Stomach (tissue), 9 donors: ENCODE data around the gene ART4. TPM values are rescaled to one million over a fixed set of nuclear protein-coding genes. Genes with fewer than 3 reads are reported as not detected.
A peak's percentile ranks its signal among the peaks of the same experiment; 100 is the strongest.

Experiments
- DNase-seq, 2 donors: peaks; one replicate each; pipeline versions ENCODE4 v3.0.0 to v3.0.0-alpha.2; 2013 to 2019
- H3K27ac ChIP-seq, 5 donors: fragments of 200-600 bp in 4 of 5; sonication (generic) in 4 of 5; one replicate each; pipeline ENCODE4 v1.5.1; 2013 to 2019; ENCODE audit warnings: mild to moderate bottlenecking in 1 of 5, moderate library complexity in 1 of 5
- H3K27me3 ChIP-seq, 3 donors: fragments of 200-600 bp; sonication (generic); one replicate each; pipeline ENCODE4 v1.5.1; 2017 to 2019; ENCODE audit warnings: mixed run types in 1 of 3
- H3K36me3 ChIP-seq, 4 donors: fragments of 200-600 bp; sonication (generic); 1 replicate in 3 of 4; 2 replicates in 1 of 4; pipeline ENCODE4 v1.5.1; 2016 to 2019
- H3K4me1 ChIP-seq, 4 donors: fragments of 200-600 bp; sonication (generic); one replicate each; pipeline ENCODE4 v1.5.1; 2016 to 2019
- H3K4me3 ChIP-seq, 4 donors: fragments of 200-600 bp; sonication (generic) in 3 of 4; one replicate each; pipeline ENCODE4 v1.5.1; 2016 to 2019; ENCODE audit warnings: mild to moderate bottlenecking in 1 of 4
- H3K9me3 ChIP-seq, 4 donors: fragments of 200-600 bp; sonication (generic); one replicate each; pipeline ENCODE4 v1.5.1; 2016 to 2019
- EP300 ChIP-seq: sonication (generic); formaldehyde crosslinking; IDR thresholded peaks from one replicate; pipeline ENCODE4 v1.6.1; 2017; ENCODE audit warnings: antibody characterized with exemption
- POLR2A ChIP-seq, 4 donors: fragments of 450-650 bp; IDR thresholded peaks; one replicate each; pipeline ENCODE4 v1.6.1; 2016; ENCODE audit warnings: antibody characterized with exemption in 4 of 4, control low read depth in 2 of 4, mild to moderate bottlenecking in 1 of 4, moderate library complexity in 1 of 4
- POLR2AphosphoS5 ChIP-seq, 3 donors: sonication (generic); formaldehyde crosslinking; IDR thresholded peaks; one replicate each; pipeline ENCODE4 v1.6.1; 2016; ENCODE audit warnings: antibody characterized with exemption in 3 of 3
- WGBS, 5 donors: extraction: QIAGEN DNeasy Blood & Tissue Kit in 3 of 5; methylation state at CpG; one replicate each; pipeline versions ENCODE4 v1.1.5 to v1.1.7; 2013 to 2018; 5-methylcytosine and 5-hydroxymethylcytosine counted together
- intact Hi-C: fragments of 100-400 bp; cut with DNase I; formaldehyde crosslinking; loops from one replicate; pipeline ENCODE4 v1.15.1; 2023; ENCODE audit warnings: low total_unique reads
- polyA plus RNA-seq, 3 donors: library from polyadenylated mRNA; stranded (reverse); fragments of 200-250 nt; gene quantifications; one replicate each; pipeline ENCODE4 v1.2.3, GENCODE V29; 2013
- total RNA-seq, 5 donors: library from RNA; depleted of rRNA; stranded (reverse); fragments of >200 nt; gene quantifications; one replicate each; pipeline versions ENCODE4 v1.1.0 to v1.2.3, GENCODE V29; 2014 to 2016
- TF ChIP-seq, protein P1 (sequence below), 7 experiments: fragments of 450-650 bp in 4 of 7; fragments of 200-600 bp in 3 of 7; sonication (generic) in 3 of 7; IDR thresholded peaks; one replicate each; pipeline ENCODE4 v1.5.1; 2016 to 2019; ENCODE audit warnings: antibody characterized with exemption in 7 of 7, control low read depth in 2 of 7, mild to moderate bottlenecking in 1 of 7
- donor health status: healthy with polysubstance abuse.
- donor health status: Bipolar disorder and iron deficiency.
- donor health status: healthy.

ART4 gene
- total and polyA plus RNA-seq, 8 donors, result 0.03 to 2.0 (median 1.2) TPM; not detected in 4

DNA sequence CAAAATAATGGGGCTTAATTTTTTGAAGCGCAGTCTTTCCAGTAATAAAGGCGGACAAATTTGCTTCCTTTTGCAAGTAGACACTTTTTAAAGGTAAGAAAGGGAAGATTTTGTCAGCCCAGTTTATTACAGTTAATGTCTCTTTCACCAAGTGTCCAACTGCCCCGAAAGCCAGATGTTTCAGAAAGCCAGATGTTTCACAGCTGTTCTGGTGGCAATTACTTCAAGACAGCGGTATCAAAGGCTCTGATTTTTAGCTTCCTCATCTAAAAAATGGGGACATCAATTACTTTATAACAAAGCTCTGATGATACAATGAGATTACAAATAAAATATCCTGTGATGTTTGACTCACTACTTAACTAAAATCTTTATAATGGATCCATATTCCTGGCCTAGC, 41.1 kb downstream of the ART4 start:
- Histone ChIP-seq H3K27ac (peak overlapping the region in 3 of 5 donors; percentile 88 to 96 (median 93)), H3K9me3 (no peaks in the 10 kb centered on the region), H3K36me3 (peaks cover 9 to 27% (median 26%) of the 10 kb centered on the region in 4 donors), H3K27me3 (no peaks in the 10 kb centered on the region), H3K4me3 (peak overlapping the region; percentile 76 to 82 (median 80)), H3K4me1 (peaks cover 11 to 39% (median 23%) of the 10 kb centered on the region in 4 donors)
- no peak for DNase-seq
- intact Hi-C loops, result loop anchor here (2.0 kb wide), 1 partner anchor 31 kb away; a partner anchor contains a TSS
- 63 to 73% (median 69%) methylated on average over 4 of the region's 4 CpGs for WGBS, 5 donors
- TF ChIP-seq POLR2A (IDR thresholded peaks at IDR 0.05) (no peak), POLR2AphosphoS5 (IDR thresholded peaks at IDR 0.05) (no peak), EP300 (no peak)
- TF ChIP-seq, protein P1, sequence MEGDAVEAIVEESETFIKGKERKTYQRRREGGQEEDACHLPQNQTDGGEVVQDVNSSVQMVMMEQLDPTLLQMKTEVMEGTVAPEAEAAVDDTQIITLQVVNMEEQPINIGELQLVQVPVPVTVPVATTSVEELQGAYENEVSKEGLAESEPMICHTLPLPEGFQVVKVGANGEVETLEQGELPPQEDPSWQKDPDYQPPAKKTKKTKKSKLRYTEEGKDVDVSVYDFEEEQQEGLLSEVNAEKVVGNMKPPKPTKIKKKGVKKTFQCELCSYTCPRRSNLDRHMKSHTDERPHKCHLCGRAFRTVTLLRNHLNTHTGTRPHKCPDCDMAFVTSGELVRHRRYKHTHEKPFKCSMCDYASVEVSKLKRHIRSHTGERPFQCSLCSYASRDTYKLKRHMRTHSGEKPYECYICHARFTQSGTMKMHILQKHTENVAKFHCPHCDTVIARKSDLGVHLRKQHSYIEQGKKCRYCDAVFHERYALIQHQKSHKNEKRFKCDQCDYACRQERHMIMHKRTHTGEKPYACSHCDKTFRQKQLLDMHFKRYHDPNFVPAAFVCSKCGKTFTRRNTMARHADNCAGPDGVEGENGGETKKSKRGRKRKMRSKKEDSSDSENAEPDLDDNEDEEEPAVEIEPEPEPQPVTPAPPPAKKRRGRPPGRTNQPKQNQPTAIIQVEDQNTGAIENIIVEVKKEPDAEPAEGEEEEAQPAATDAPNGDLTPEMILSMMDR (IDR thresholded peaks at IDR 0.05), result no peak

DNA sequence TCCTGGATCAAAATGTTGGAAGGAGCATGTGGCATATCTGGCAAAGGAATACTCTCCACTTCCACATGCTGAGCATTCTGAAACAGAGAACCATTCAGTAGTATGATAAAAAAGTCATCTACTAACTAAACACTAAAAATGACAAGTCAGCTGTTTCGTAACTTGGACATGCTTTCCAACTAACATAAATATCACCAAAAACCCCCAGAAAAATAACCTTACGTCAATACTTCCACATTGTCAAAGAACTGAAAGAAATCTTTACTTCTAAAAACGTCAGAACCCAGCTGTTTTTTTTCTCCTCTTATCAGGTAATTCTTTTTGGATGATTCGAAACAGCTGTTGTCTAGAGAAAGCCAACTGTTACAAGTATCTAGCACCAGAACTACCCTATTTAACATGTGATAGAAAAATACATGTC, 48.3 kb downstream of the ART4 start:
- no peak overlapping the region for H3K4me3 ChIP-seq
- TF ChIP-seq, protein P1 (IDR thresholded peaks at IDR 0.05), result no peak
- TF ChIP-seq POLR2AphosphoS5 (IDR thresholded peaks at IDR 0.05), result no peak
- no peak for TF ChIP-seq POLR2A (IDR thresholded peaks at IDR 0.05)
- TF ChIP-seq EP300, result no peak
- peaks cover 68 to 98% (median 97%) of the 10 kb centered on the region in 4 donors for H3K36me3 ChIP-seq
- no peaks in the 10 kb centered on the region for H3K9me3 ChIP-seq
- H3K4me1 ChIP-seq, result peaks cover 0 to 2% (median 0%) of the 10 kb centered on the region in 4 donors
- H3K27ac ChIP-seq, result no peak overlapping the region
- 71 to 80% (median 77%) methylated on average over 4 of the region's 4 CpGs for WGBS, 5 donors
- no peaks in the 10 kb centered on the region for H3K27me3 ChIP-seq
- intact Hi-C loops, result no loop called here
- no peak for DNase-seq

DNA sequence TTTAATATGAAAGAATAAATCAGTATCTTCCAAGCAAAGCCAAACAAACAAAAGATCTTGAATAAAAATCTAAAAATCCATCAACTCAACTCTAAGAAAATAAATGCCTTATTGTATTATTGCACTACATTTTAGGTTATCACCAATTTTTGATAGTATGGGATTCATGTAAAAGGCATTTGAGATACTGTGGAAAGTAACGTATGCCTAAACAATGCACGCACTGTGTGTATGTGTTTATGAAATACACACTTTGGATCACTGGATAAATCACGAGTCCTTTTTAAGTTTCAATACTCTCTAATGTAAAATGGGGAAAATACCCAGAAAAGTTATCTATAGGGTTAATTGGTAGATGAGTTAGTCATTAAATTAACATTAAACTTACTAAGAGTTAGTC, 57.8 kb downstream of the ART4 start:
- Histone ChIP-seq H3K4me3 (no peak overlapping the region), H3K27ac (no peak overlapping the region), H3K4me1 (peaks cover 0 to 5% (median 0%) of the 10 kb centered on the region in 4 donors), H3K9me3 (no peaks in the 10 kb centered on the region), H3K36me3 (peaks cover 37 to 68% (median 61%) of the 10 kb centered on the region in 4 donors), H3K27me3 (no peaks in the 10 kb centered on the region)
- DNase-seq, result no peak
- intact Hi-C loops, result no loop called here
- TF ChIP-seq POLR2AphosphoS5 (IDR thresholded peaks at IDR 0.05), result no peak
- no peak for TF ChIP-seq EP300
- no peak for TF ChIP-seq POLR2A (IDR thresholded peaks at IDR 0.05)
- TF ChIP-seq, protein P1 (IDR thresholded peaks at IDR 0.05), result no peak
- 78 to 89% (median 85%) methylated on average over 3 of the region's 3 CpGs for WGBS, 5 donors

DNA sequence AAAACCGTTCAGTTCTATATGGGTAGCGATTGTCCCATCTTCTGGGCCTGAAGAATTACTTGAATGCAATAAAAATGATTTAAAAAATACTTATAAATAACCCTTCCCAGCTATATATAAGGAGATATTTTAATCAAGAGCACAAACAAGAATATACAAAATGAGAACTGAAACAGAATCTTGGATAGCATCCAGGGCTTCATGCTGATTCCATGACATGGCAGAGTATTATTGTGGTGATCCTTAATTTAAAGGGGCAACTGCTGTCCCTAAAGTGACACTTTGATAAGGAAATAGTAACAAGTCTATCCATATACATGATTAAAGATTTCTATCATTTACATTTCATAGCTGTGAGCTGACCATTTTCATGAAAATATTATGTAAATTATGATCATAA, 58.9 kb downstream of the ART4 start:
- H3K9me3 ChIP-seq, result no peaks in the 10 kb centered on the region
- intact Hi-C loops, result no loop called here
- H3K27me3 ChIP-seq, result no peaks in the 10 kb centered on the region
- 92 to 98% (median 96%) methylated on average over 2 of the region's 2 CpGs for WGBS, 5 donors
- H3K4me1 ChIP-seq, result peaks cover 0 to 11% (median 0%) of the 10 kb centered on the region in 4 donors
- no peak for TF ChIP-seq POLR2A (IDR thresholded peaks at IDR 0.05)
- TF ChIP-seq POLR2AphosphoS5 (IDR thresholded peaks at IDR 0.05), result no peak
- no peak for TF ChIP-seq EP300
- TF ChIP-seq, protein P1 (IDR thresholded peaks at IDR 0.05), result no peak
- no peak for DNase-seq
- H3K4me3 ChIP-seq, result no peak overlapping the region
- H3K27ac ChIP-seq, result no peak overlapping the region
- peaks cover 27 to 57% (median 50%) of the 10 kb centered on the region in 4 donors for H3K36me3 ChIP-seq
